Spleen (tissue), 11 donors: ENCODE results near the gene DAB2IP. TPM values are rescaled to one million over a fixed set of nuclear protein-coding genes. Genes with fewer than 3 reads are reported as not detected.

Source experiments
- DNase-seq: peaks from one replicate; pipeline ENCODE4 v3.0.0-alpha.2; 2020
- H3K27ac ChIP-seq, 8 donors: fragments of 200-600 bp; sonication (generic) in 7 of 8; 1 replicate in 4 of 8; 2 replicates in 4 of 8; pipeline versions ENCODE4 v1.5.0 to v1.8.0; 2016 to 2021; ENCODE audit warnings: inconsistent platforms in 4 of 8, mild to moderate bottlenecking in 4 of 8, moderate library complexity in 1 of 8
- H3K27me3 ChIP-seq, 7 donors: fragments of 200-600 bp; sonication (generic) in 6 of 7; replicated peaks in 1 of 7; 1 replicate in 4 of 7; 2 replicates in 3 of 7; pipeline versions ENCODE4 v1.5.0 to v1.8.0; 2016 to 2021; ENCODE audit warnings: inconsistent platforms in 3 of 7, mild to moderate bottlenecking in 1 of 7
- H3K36me3 ChIP-seq, 6 donors: fragments of 200-600 bp; sonication (generic) in 5 of 6; 1 replicate in 4 of 6; 2 replicates in 2 of 6; pipeline versions ENCODE4 v1.5.0 to v1.8.0; 2016 to 2021; ENCODE audit warnings: inconsistent platforms in 2 of 6
- H3K4me1 ChIP-seq, 6 donors: fragments of 200-600 bp; sonication (generic) in 5 of 6; 1 replicate in 3 of 6; 2 replicates in 3 of 6; pipeline versions ENCODE4 v1.5.0 to v1.8.0; 2016 to 2021; ENCODE audit warnings: inconsistent platforms in 3 of 6
- H3K4me3 ChIP-seq, 8 donors: fragments of 200-600 bp; sonication (generic) in 7 of 8; 1 replicate in 4 of 8; 2 replicates in 4 of 8; pipeline versions ENCODE4 v1.5.0 to v1.8.0; 2016 to 2021; ENCODE audit warnings: inconsistent platforms in 4 of 8, mild to moderate bottlenecking in 4 of 8, moderate library complexity in 2 of 8
- H3K9me3 ChIP-seq, 8 donors: fragments of 200-600 bp; sonication (generic) in 7 of 8; 1 replicate in 4 of 8; 2 replicates in 4 of 8; pipeline versions ENCODE4 v1.5.0 to v1.8.0; 2016 to 2021; ENCODE audit warnings: inconsistent platforms in 4 of 8
- POLR2A ChIP-seq, 3 donors: fragments of 450-650 bp; IDR thresholded peaks; one replicate each; pipeline ENCODE4 v1.5.1; 2017; ENCODE audit warnings: antibody characterized with exemption in 3 of 3, mild to moderate bottlenecking in 1 of 3
- POLR2AphosphoS5 ChIP-seq, 3 donors: sonication (generic); formaldehyde crosslinking; IDR thresholded peaks; one replicate each; pipeline ENCODE4 v1.5.1; 2017; ENCODE audit warnings: antibody characterized with exemption in 3 of 3
- WGBS, 5 donors: extraction: QIAGEN DNeasy Blood & Tissue Kit in 3 of 5; methylation state at CpG; one replicate each; pipeline versions ENCODE4 v1.1.5 to v1.1.7; 2013 to 2018; 5-methylcytosine and 5-hydroxymethylcytosine counted together
- intact Hi-C: fragments of 100-400 bp; cut with DNase I; formaldehyde crosslinking; loops from one replicate; pipeline ENCODE4 v1.15.0; 2023; ENCODE audit warnings: low total_unique reads
- polyA plus RNA-seq, 3 donors: library from polyadenylated mRNA; stranded (reverse); fragments of 200-250 nt; gene quantifications; one replicate each; pipeline ENCODE4 v1.2.1, GENCODE V29; 2013
- total RNA-seq, 7 donors: library from RNA; depleted of rRNA in 3 of 7; stranded (reverse); fragments of >200 nt in 3 of 7; fragmentation: NEBNext Ultra II Directional in 4 of 7; extraction: Animal tissue kit (Norgen Biotek cat#: 25700) in 4 of 7; gene quantifications; one replicate each; pipeline versions ENCODE4 v1.1.0 to v1.2.1, GENCODE V29; 2016 to 2021
- TF ChIP-seq, protein P1 (sequence below), 11 experiments: fragments of 200-600 bp in 7 of 11; fragments of 450-650 bp in 4 of 11; sonication (generic) in 4 of 11; IDR thresholded peaks in 8 of 11; conservative IDR thresholded peaks in 3 of 11; 1 replicate in 7 of 11; 2 replicates in 4 of 11; pipeline versions ENCODE4 v1.4.0 to v1.8.0; 2016 to 2021; ENCODE audit warnings: antibody characterized with exemption in 11 of 11, inconsistent platforms in 4 of 11, mild to moderate bottlenecking in 1 of 11
- donor health status: healthy with polysubstance abuse.
- donor health status: DM: no; HTN: no; CAD: no; lungs with moderate emphysema.
- donor health status: DM: no; HTN: no; CAD: no.
- donor health status: Bipolar disorder and iron deficiency.
- donor health status: healthy.
- donor health status: DM: no; HTN: no; CAD: no.
- donor health status: DM: yes; HTN: yes; CAD: no.

The DAB2IP gene
- total and polyA plus RNA-seq, 10 donors, result 5.0 to 83.0 (median 38.1) TPM

DNA sequence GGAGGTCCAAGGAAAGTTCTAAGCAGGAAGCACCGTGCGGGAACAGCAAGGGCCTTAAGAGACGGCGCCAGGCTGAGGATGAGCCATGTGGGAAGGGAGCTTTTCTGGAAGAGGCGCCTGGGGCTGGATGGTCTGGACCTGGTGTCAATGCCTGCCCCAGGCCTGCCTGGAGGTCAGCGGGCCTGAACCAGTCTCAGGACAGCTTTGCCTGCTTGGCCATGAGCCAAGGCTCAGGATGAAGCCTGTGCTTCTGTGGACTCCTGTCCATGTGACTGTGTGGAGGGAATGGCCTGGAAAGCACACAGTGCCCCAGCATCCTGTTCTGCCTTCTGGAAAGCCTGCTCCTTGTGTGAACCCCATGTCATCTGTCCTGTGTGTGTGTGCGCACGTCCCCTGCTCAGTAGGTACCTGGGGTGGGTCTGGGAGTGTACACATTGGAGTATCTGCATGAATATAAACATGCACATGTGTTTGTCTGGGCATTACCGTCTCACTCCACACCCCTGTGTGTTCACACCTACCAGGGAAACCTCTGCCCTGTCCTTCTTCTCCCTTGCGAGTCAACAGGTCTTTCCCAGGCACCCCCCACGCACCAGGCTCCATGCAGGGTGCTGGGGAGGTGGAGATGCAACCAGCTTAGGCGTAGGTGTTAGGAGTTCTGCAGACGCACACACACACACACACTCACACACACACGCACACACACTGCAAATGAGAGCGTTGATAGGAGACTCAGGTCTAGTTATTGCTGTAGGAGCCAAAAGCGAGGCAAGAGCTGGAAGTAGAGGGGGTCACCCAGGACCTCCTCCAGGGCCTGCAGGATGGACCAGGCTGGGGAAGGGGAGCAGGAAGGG lies 24.8 kb downstream of the DAB2IP start:
- no peak overlapping the region for H3K4me3 ChIP-seq
- peak; percentile 58 for DNase-seq
- H3K36me3 ChIP-seq, result peaks cover 0 to 5% (median 0%) of the 10 kb centered on the region in 6 donors
- TF ChIP-seq, protein P1, sequence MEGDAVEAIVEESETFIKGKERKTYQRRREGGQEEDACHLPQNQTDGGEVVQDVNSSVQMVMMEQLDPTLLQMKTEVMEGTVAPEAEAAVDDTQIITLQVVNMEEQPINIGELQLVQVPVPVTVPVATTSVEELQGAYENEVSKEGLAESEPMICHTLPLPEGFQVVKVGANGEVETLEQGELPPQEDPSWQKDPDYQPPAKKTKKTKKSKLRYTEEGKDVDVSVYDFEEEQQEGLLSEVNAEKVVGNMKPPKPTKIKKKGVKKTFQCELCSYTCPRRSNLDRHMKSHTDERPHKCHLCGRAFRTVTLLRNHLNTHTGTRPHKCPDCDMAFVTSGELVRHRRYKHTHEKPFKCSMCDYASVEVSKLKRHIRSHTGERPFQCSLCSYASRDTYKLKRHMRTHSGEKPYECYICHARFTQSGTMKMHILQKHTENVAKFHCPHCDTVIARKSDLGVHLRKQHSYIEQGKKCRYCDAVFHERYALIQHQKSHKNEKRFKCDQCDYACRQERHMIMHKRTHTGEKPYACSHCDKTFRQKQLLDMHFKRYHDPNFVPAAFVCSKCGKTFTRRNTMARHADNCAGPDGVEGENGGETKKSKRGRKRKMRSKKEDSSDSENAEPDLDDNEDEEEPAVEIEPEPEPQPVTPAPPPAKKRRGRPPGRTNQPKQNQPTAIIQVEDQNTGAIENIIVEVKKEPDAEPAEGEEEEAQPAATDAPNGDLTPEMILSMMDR (IDR thresholded peaks at IDR 0.05 in 8 of 11, conservative IDR thresholded peaks at IDR 0.05 in 3 of 11), result no peak
- TF ChIP-seq POLR2AphosphoS5 (IDR thresholded peaks at IDR 0.05) (no peak), POLR2A (IDR thresholded peaks at IDR 0.05) (no peak)
- H3K4me1 ChIP-seq, result peaks cover 0 to 5% (median 0%) of the 10 kb centered on the region in 6 donors
- intact Hi-C loops, result no loop called here
- no peak overlapping the region for H3K27ac ChIP-seq
- no peaks in the 10 kb centered on the region for H3K27me3 ChIP-seq
- no peaks in the 10 kb centered on the region for H3K9me3 ChIP-seq
- 85 to 95% (median 88%) methylated on average over 15 to 16 of the region's 16 CpGs for WGBS, 5 donors

DNA sequence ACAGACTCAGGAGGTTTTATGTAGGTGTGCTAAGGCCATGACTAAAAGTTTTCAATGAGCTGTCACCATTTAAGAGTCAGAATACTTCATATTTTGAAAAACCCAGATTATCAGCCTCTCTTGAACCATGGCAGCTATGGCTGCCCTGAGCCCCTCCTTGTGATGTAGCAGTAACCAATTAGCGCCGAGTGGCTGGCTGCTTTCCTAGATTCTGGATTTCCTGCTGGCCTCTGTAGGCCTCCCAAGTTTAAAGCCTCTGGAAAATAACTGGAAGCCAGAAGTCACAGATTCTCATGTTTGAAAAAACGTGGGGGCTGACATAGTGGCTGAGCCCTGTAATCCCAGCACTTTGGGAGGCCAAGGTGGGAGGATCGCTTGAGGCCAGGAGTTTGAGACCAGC lies 25.5 kb downstream of the DAB2IP start:
- H3K4me1 ChIP-seq, result peaks cover 0 to 5% (median 0%) of the 10 kb centered on the region in 6 donors
- DNase-seq, result peak; percentile 22
- H3K4me3 ChIP-seq, result no peak overlapping the region
- peaks cover 0 to 5% (median 0%) of the 10 kb centered on the region in 6 donors for H3K36me3 ChIP-seq
- TF ChIP-seq POLR2A (IDR thresholded peaks at IDR 0.05) (no peak), POLR2AphosphoS5 (IDR thresholded peaks at IDR 0.05) (no peak)
- TF ChIP-seq, protein P1 (IDR thresholded peaks at IDR 0.05 in 8 of 11, conservative IDR thresholded peaks at IDR 0.05 in 3 of 11), result no peak
- intact Hi-C loops, result no loop called here
- H3K27ac ChIP-seq, result no peak overlapping the region
- H3K27me3 ChIP-seq, result peaks cover 0 to 4% (median 0%) of the 10 kb centered on the region in 7 donors
- H3K9me3 ChIP-seq, result no peaks in the 10 kb centered on the region
- WGBS, 5 donors, result 68 to 80% (median 76%) methylated on average over 4 of the region's 4 CpGs

DNA sequence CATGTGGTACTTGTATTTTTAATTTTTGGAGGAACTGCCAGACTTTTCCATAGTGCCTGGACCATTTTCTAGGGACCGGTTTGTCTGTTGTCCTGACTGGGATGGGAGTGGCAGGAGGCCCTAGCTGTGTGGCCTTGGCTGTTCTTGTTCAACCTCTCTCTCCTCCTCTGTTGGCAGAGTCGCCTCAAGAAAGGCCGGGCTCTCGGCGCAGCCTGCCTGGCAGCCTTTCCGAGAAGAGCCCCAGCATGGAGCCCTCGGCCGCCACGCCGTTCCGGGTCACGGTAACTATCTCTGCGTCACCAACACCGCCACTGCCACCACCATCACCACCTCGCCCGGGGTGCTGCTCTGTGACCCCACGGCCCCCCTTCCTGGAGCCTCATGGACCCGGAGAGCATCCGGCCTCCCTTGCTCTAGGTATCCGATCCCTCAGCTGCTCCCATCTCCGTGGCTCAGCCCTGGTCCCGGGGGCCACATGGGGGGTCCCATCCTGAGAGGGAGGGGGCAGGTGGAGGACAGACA lies 27.1 kb downstream of the DAB2IP start:
- 86 to 96% (median 95%) methylated on average over 6 to 22 of the region's 22 CpGs for WGBS, 5 donors
- no peak for TF ChIP-seq POLR2AphosphoS5 (IDR thresholded peaks at IDR 0.05)
- TF ChIP-seq, protein P1 (IDR thresholded peaks at IDR 0.05 in 8 of 11, conservative IDR thresholded peaks at IDR 0.05 in 3 of 11), result no peak
- no peak for TF ChIP-seq POLR2A (IDR thresholded peaks at IDR 0.05)

More for the DNA sequence above, 27.1 kb downstream of the DAB2IP start:
- Histone ChIP-seq H3K36me3 (peaks cover 0 to 5% (median 0%) of the 10 kb centered on the region in 6 donors), H3K4me1 (peaks cover 0 to 6% (median 0%) of the 10 kb centered on the region in 6 donors), H3K27me3 (peaks cover 0 to 7% (median 0%) of the 10 kb centered on the region in 7 donors), H3K4me3 (no peak overlapping the region), H3K27ac (no peak overlapping the region), H3K9me3 (no peaks in the 10 kb centered on the region)
- intact Hi-C loops, result no loop called here
- peak; percentile 62 for DNase-seq
